ENCODE data around the gene HS3ST2. TPM values are rescaled to one million over a fixed set of nuclear protein-coding genes. Genes with fewer than 3 reads are reported as not detected.

Gene HS3ST2
- total RNA-seq, 1 experiment from 2014 or later: 0.24 TPM

DNA sequence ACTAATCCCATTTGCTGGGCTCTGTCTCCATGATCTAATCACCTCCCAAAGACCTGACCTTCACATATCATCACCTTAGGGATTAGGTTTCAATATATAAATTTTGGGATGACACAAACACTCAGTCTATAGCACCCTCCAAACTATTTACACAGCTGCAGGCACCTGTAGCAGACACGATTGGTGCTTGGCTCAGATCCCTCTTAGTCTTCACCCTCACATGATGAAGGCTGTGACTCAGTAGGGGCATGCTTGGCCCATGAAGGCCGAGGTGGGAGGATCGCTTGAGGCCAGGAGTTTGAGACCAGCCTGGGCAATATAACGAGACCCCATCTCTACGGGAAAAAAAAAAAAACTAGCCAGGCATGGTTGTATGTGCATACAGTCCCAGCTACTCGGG, 73.5 kb downstream of the HS3ST2 start:
- no TSS peak for BruUV-seq (replicated peaks)
- Histone ChIP-seq H3K9me3 (ENCODE audit: low read depth, low read length, poor library complexity, severe bottlenecking) (no peaks in the 10 kb centered on the region), H3K4me1 (ENCODE audit: insufficient read depth, low read length, poor library complexity, severe bottlenecking) (no peaks in the 10 kb centered on the region), H3K27ac (ENCODE audit: low read depth, low read length, poor library complexity, severe bottlenecking) (no peak overlapping the region), H3K4me3 (ENCODE audit: low read depth, low read length, poor library complexity, severe bottlenecking) (no peak overlapping the region), H3K36me3 (ENCODE audit: insufficient read depth, low read length, poor library complexity, severe bottlenecking) (no peaks in the 10 kb centered on the region), H3K27me3 (replicated peaks; ENCODE audit: insufficient read depth, low read depth, low read length, poor library complexity) (peaks cover 47% of the 10 kb centered on the region)
- ChIA-PET POLR2A (ENCODE audit: low non-redundant PET) (no interaction called here), CTCF (no interaction called here)
- TF ChIP-seq EZH2 (IDR thresholded peaks at IDR 0.05; ENCODE audit: borderline replicate concordance, low read depth, low read length, poor library complexity, severe bottlenecking): no peak
- TF ChIP-seq, protein P1, sequence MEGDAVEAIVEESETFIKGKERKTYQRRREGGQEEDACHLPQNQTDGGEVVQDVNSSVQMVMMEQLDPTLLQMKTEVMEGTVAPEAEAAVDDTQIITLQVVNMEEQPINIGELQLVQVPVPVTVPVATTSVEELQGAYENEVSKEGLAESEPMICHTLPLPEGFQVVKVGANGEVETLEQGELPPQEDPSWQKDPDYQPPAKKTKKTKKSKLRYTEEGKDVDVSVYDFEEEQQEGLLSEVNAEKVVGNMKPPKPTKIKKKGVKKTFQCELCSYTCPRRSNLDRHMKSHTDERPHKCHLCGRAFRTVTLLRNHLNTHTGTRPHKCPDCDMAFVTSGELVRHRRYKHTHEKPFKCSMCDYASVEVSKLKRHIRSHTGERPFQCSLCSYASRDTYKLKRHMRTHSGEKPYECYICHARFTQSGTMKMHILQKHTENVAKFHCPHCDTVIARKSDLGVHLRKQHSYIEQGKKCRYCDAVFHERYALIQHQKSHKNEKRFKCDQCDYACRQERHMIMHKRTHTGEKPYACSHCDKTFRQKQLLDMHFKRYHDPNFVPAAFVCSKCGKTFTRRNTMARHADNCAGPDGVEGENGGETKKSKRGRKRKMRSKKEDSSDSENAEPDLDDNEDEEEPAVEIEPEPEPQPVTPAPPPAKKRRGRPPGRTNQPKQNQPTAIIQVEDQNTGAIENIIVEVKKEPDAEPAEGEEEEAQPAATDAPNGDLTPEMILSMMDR (conservative IDR thresholded peaks at IDR 0.05; ENCODE audit: low read depth, low read length): no peak
- intact Hi-C loops (cut with micrococcal nuclease; ENCODE audit: unreplicated experiment): no loop called here
- DNase-seq (ENCODE audit: low spot score): no peak

DNA sequence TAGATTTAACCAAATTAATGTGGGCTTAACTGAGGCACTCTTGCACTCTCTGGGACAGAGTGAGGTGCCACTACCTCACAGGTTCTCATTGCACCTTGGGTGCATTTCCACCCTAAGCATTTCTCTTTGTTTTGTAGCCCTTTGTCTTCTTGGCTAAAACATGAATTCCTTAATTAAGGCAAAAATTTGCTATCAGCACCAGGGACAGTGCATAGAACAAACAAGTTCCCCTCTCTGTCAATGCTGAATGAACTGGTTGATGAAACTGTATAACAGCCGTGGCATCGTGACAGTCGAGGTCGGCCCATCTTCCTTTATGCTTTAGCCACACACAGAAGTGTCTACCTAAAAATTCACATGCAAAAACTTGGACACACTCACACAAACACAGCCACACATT, 74.8 kb downstream of the HS3ST2 start:
- Histone ChIP-seq H3K36me3 (ENCODE audit: insufficient read depth, low read length, poor library complexity, severe bottlenecking) (no peaks in the 10 kb centered on the region), H3K9me3 (ENCODE audit: low read depth, low read length, poor library complexity, severe bottlenecking) (no peaks in the 10 kb centered on the region), H3K4me1 (ENCODE audit: insufficient read depth, low read length, poor library complexity, severe bottlenecking) (no peaks in the 10 kb centered on the region), H3K4me3 (ENCODE audit: low read depth, low read length, poor library complexity, severe bottlenecking) (no peak overlapping the region), H3K27ac (ENCODE audit: low read depth, low read length, poor library complexity, severe bottlenecking) (no peak overlapping the region), H3K27me3 (replicated peaks; ENCODE audit: insufficient read depth, low read depth, low read length, poor library complexity) (peaks cover 43% of the 10 kb centered on the region)
- intact Hi-C loops (cut with micrococcal nuclease; ENCODE audit: unreplicated experiment): no loop called here
- CTCF ChIA-PET: interaction anchor here (0.6 kb wide), 1 partner anchor 219 kb away, joined by 5 read pairs; no protein-coding TSS in a partner anchor
- POLR2A ChIA-PET (ENCODE audit: low non-redundant PET): no interaction called here
- no TSS peak for BruUV-seq (replicated peaks)
- DNase-seq (ENCODE audit: low spot score): no peak
- no peak for TF ChIP-seq EZH2 (IDR thresholded peaks at IDR 0.05; ENCODE audit: borderline replicate concordance, low read depth, low read length, poor library complexity, severe bottlenecking)
- TF ChIP-seq, protein P1 (conservative IDR thresholded peaks at IDR 0.05; ENCODE audit: low read depth, low read length): no peak

DNA sequence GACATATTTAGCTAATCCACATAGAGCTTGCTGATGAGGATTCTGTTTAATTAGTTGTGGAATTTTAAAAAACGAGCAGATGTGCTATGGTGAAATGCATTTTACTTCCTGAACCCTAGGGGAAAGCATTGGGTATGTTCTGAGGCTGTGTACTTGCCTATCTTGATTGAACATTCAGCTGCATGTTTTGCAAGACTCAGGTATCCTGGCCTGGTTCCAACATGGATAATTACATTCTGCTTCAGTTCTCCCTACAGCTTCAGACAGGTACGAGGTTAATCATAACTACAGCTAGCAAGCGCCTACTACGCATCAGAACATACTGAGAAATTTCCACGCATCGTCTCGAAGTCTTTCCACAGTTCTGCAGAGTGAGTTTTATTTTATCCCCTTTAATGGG, 77.0 kb downstream of the HS3ST2 start:
- POLR2A ChIA-PET (ENCODE audit: low non-redundant PET): no interaction called here
- BruUV-seq (replicated peaks): no TSS peak
- Histone ChIP-seq H3K4me3 (ENCODE audit: low read depth, low read length, poor library complexity, severe bottlenecking) (no peak overlapping the region), H3K9me3 (ENCODE audit: low read depth, low read length, poor library complexity, severe bottlenecking) (no peaks in the 10 kb centered on the region), H3K27me3 (replicated peaks; ENCODE audit: insufficient read depth, low read depth, low read length, poor library complexity) (peaks cover 44% of the 10 kb centered on the region), H3K36me3 (ENCODE audit: insufficient read depth, low read length, poor library complexity, severe bottlenecking) (no peaks in the 10 kb centered on the region), H3K4me1 (ENCODE audit: insufficient read depth, low read length, poor library complexity, severe bottlenecking) (no peaks in the 10 kb centered on the region), H3K27ac (ENCODE audit: low read depth, low read length, poor library complexity, severe bottlenecking) (no peak overlapping the region)
- intact Hi-C loops (cut with micrococcal nuclease; ENCODE audit: unreplicated experiment): no loop called here
- DNase-seq (ENCODE audit: low spot score): no peak
- no peak for TF ChIP-seq EZH2 (IDR thresholded peaks at IDR 0.05; ENCODE audit: borderline replicate concordance, low read depth, low read length, poor library complexity, severe bottlenecking)
- TF ChIP-seq, protein P1 (conservative IDR thresholded peaks at IDR 0.05; ENCODE audit: low read depth, low read length): no peak
- CTCF ChIA-PET: no interaction called here
